OCI-M2 (cell line): ENCODE data around the gene CSE1L.
"Not testable (repeated sequence)": the region's sequence is repeated elsewhere in the genome, so short reads cannot be mapped to it uniquely, and the experiment has no call there.

ENCODE experiments used
- DNase-seq: peaks from one replicate; lab custom pipeline; 2025; ENCODE audit not compliant: unreplicated experiment; lab: John Stamatoyannopoulos, UW

The CSE1L gene

GRCh38 chr20:49122920-49123319 lies 76.8 kb downstream of the CSE1L start:
- no peak for DNase-seq

DNA sequence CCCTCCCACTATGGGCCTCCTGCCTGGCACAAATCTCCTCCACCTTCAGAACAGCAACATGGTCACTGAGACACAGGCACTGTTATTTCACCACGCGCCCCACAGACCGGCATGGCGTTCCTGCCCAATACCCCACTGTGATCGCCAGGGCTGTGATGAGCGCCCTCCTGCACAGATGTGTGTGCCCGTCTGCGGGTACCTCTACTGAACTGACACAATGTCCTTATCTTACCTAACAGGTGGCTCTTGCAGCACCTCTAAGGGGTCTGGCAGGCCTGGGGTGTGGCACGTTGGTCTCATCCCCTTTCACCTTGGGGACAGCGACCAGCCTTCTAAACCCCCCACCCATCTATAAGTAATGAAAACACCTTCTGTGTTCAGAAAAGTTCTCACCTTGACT lies 77.9 kb downstream of the CSE1L start:
- no peak for DNase-seq

GRCh38 chr20:49132995-49133478 lies 86.9 kb downstream of the CSE1L start:
- peak; percentile 40 for DNase-seq

GRCh38 chr20:49133571-49133970 lies 87.5 kb downstream of the CSE1L start:
- no peak for DNase-seq

DNA sequence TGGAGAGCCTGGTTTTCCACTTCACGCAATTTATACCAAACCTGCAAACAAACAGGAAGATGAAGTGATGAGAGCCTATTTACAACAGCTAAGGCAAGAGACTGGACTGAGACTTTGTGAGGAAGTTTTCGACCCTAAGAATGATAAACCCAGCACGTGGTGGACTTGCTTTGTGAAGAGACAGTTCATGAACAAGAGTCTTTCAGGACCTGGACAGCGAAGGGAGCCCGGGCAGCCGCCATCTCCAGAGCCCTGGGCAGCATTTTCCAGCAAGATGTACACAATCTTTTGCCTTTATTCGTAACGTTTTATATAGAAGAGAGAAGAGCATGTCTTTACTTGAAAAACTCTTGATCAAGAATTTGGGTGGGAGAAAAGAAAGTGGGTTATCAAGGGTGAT lies 88.7 kb downstream of the CSE1L start:
- not testable (repeated sequence) for DNase-seq

DNA sequence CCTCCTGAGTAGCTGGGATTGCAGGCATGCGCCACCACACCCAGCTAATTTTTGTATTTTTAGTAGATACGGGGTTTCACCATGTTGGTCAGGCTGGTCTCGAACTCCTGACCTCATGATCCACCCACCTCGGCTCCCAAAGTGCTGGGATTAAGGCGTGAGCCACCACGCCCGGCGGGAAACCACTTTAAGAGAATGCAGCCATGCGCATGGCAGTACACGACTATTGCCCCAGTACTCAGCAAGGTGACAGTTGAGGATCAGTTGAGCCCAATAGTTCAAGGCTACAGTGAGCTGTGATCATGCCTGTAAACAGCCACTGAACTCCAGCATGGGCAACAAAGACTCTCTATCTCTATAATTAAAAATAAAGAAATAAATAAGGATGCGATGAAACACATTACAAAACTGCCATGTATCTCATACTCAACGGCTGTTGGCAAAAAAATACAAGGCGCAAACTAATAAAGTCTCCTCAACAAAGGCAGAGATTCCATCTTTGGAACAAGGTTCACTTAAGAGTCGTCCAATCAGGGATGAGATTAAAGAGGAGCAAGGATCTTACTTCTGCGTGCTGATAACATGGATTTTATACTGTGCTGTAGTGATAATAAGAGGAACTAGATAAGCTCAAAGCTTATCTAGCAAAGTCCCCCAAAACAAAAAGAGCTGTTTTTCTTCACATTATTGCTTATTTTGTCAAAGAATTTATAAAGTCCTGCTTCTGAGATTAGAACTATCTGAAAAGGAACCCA lies 90.9 kb downstream of the CSE1L start:
- no peak for DNase-seq

DNA sequence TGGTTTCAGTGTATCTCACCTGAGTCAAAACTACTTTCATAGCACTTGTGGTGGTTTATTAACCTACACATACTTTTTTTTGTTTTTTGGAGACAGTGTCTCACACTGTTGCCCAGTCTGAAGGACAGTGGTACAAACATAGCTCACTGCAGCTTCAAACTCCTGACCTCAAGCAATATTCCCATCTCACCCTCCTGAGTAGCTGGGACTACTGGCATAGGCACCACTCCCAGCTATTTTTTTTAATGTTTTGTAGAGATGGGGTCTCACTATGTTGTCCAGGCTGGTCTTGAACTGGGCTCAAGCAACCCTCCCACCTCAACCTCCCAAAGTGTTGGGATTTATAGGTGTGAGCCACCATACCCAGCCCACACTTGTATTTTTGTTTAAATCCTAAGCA lies 92.3 kb downstream of the CSE1L start:
- DNase-seq, result no peak

GRCh38 chr20:49140411-49140810 lies 94.3 kb downstream of the CSE1L start:
- DNase-seq, result no peak

DNA sequence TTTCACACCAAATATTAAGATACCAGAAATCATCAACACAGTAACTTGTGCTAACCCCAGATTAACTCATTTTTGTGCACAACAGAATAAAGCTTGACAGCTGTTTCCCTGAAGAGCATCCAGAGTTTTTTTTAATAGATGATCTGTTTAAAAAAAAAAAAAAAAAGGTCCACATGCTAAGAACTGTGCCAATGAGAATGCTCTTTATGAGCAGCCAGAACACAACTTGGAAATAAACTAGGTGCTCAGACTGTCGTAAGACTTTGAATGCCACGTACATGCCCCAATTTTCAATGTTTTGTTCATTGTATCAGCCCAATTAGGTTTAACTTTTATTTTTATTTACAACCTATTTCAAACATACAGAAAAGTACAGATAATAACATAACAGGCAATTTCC lies 94.7 kb downstream of the CSE1L start:
- no peak for DNase-seq
